Uterus (tissue), 4 donors: ENCODE measurements around the gene LRP8. TPM values are rescaled to one million over a fixed set of nuclear protein-coding genes. Genes with fewer than 3 reads are reported as not detected.
A peak's percentile ranks its signal among the peaks of the same experiment; 100 is the strongest.

ENCODE experiments used
- DNase-seq, 2 donors: peaks; one replicate each; pipeline ENCODE4 v3.0.0-alpha.2; 2019 to 2020
- H3K27ac ChIP-seq, 2 donors: fragments of 200-600 bp; sonication (generic); 1 replicate in 1 of 2; 2 replicates in 1 of 2; pipeline ENCODE4 v1.5.1; 2016 to 2018
- H3K27me3 ChIP-seq, 2 donors: fragments of 200-600 bp; sonication (generic); one replicate each; pipeline ENCODE4 v1.5.1; 2018 to 2019; ENCODE audit warnings: control low read depth in 1 of 2
- H3K36me3 ChIP-seq, 2 donors: fragments of 200-600 bp; sonication (generic); one replicate each; pipeline ENCODE4 v1.5.1; 2019; ENCODE audit warnings: control low read depth in 1 of 2
- H3K4me1 ChIP-seq, 2 donors: fragments of 200-600 bp; sonication (generic); one replicate each; pipeline ENCODE4 v1.5.1; 2018 to 2019; ENCODE audit warnings: control low read depth in 1 of 2
- H3K4me3 ChIP-seq, 2 donors: fragments of 200-600 bp; sonication (generic); 1 replicate in 1 of 2; 2 replicates in 1 of 2; pipeline ENCODE4 v1.5.1; 2018 to 2019; ENCODE audit warnings: mild to moderate bottlenecking in 1 of 2
- H3K9me3 ChIP-seq, 2 donors: fragments of 200-600 bp; sonication (generic); one replicate each; pipeline ENCODE4 v1.5.1; 2019; ENCODE audit warnings: control low read depth in 1 of 2
- CTCF ChIP-seq, 4 experiments: fragments of 200-600 bp in 2 of 4; fragments of 450-650 bp in 2 of 4; sonication (generic) in 2 of 4; IDR thresholded peaks; one replicate each; pipeline ENCODE4 v1.5.1; 2016 to 2019; ENCODE audit warnings: antibody characterized with exemption in 4 of 4, mild to moderate bottlenecking in 2 of 4, moderate library complexity in 1 of 4
- POLR2A ChIP-seq, 2 donors: fragments of 450-650 bp; IDR thresholded peaks; one replicate each; pipeline ENCODE4 v1.6.1; 2016; ENCODE audit warnings: antibody characterized with exemption in 2 of 2, mild to moderate bottlenecking in 1 of 2, moderate library complexity in 1 of 2
- intact Hi-C: fragments of 100-400 bp; cut with DNase I; formaldehyde crosslinking; loops from one replicate; pipeline ENCODE4 v1.15.1; 2023; ENCODE audit warnings: low total_unique reads
- total RNA-seq, 4 donors: library from RNA; depleted of rRNA in 3 of 4; stranded (reverse); fragments of >200 nt in 3 of 4; gene quantifications; one replicate each; pipeline versions ENCODE4 v1.1.0 to v1.2.4, GENCODE V29; 2014 to 2023
- donor health status: DM: yes; HTN: yes; CAD: no.

The LRP8 gene
- total RNA-seq, 4 donors from 2014 or later: 1.5 to 15.3 (median 8.5) TPM

- H3K27ac ChIP-seq: no peak overlapping the region
- no peak overlapping the region for H3K4me3 ChIP-seq
- DNase-seq: no peak
- no peaks in the 10 kb centered on the region for H3K9me3 ChIP-seq
- H3K4me1 ChIP-seq: no peaks in the 10 kb centered on the region
- intact Hi-C loops: no loop called here
- no peaks in the 10 kb centered on the region for H3K36me3 ChIP-seq
- no peak for TF ChIP-seq CTCF (IDR thresholded peaks at IDR 0.05)
- no peaks in the 10 kb centered on the region for H3K27me3 ChIP-seq
Measured at GRCh38 chr1:53369761-53370160, 41.9 kb upstream of the LRP8 start.

GRCh38 chr1:53369034-53369750 is 41.3 kb upstream of the LRP8 start:
- DNase-seq: peak in 1 of 2 donors; percentile 2

GRCh38 chr1:53368314-53369033 is 40.6 kb upstream of the LRP8 start:
- DNase-seq: peak in 1 of 2 donors; percentile 10
- H3K9me3 ChIP-seq: no peaks in the 10 kb centered on the region
- H3K4me1 ChIP-seq: no peaks in the 10 kb centered on the region
- no peaks in the 10 kb centered on the region for H3K36me3 ChIP-seq
- H3K27ac ChIP-seq: no peak overlapping the region
- no peak overlapping the region for H3K4me3 ChIP-seq
- TF ChIP-seq POLR2A (IDR thresholded peaks at IDR 0.05) (no peak), CTCF (IDR thresholded peaks at IDR 0.05) (no peak)
- intact Hi-C loops: no loop called here
- no peaks in the 10 kb centered on the region for H3K27me3 ChIP-seq

More at GRCh38 chr1:53369034-53369750, 41.3 kb upstream of the LRP8 start:
- H3K4me1 ChIP-seq: no peaks in the 10 kb centered on the region
- no peaks in the 10 kb centered on the region for H3K36me3 ChIP-seq
- TF ChIP-seq POLR2A (IDR thresholded peaks at IDR 0.05): no peak
- no peak for TF ChIP-seq CTCF (IDR thresholded peaks at IDR 0.05)
- no peak overlapping the region for H3K27ac ChIP-seq
- H3K9me3 ChIP-seq: no peaks in the 10 kb centered on the region
- intact Hi-C loops: no loop called here
- H3K4me3 ChIP-seq: no peak overlapping the region
- H3K27me3 ChIP-seq: no peaks in the 10 kb centered on the region

- no peak for TF ChIP-seq CTCF (IDR thresholded peaks at IDR 0.05)
- TF ChIP-seq POLR2A (IDR thresholded peaks at IDR 0.05): no peak
- intact Hi-C loops: no loop called here
- H3K4me1 ChIP-seq: no peaks in the 10 kb centered on the region
- H3K27me3 ChIP-seq: no peaks in the 10 kb centered on the region
- H3K4me3 ChIP-seq: no peak overlapping the region
- no peak overlapping the region for H3K27ac ChIP-seq
- DNase-seq: peak in 1 of 2 donors; percentile 1
- H3K36me3 ChIP-seq: no peaks in the 10 kb centered on the region
- H3K9me3 ChIP-seq: no peaks in the 10 kb centered on the region
Measured at GRCh38 chr1:53367503-53368313, 39.8 kb upstream of the LRP8 start.
